ENCODE measurements around the gene ID3. TPM values are rescaled to one million over a fixed set of nuclear protein-coding genes. Genes with fewer than 3 reads are reported as not detected.
"Not testable (repeated sequence)": the region's sequence is repeated elsewhere in the genome, so short reads cannot be mapped to it uniquely, and the experiment has no call there.

Gene ID3
- total and polyA plus RNA-seq, 2 donors (not counting 3 experiments of a cell fraction or from before 2014, with no cell fraction given) = 277 to 971 TPM

DNA sequence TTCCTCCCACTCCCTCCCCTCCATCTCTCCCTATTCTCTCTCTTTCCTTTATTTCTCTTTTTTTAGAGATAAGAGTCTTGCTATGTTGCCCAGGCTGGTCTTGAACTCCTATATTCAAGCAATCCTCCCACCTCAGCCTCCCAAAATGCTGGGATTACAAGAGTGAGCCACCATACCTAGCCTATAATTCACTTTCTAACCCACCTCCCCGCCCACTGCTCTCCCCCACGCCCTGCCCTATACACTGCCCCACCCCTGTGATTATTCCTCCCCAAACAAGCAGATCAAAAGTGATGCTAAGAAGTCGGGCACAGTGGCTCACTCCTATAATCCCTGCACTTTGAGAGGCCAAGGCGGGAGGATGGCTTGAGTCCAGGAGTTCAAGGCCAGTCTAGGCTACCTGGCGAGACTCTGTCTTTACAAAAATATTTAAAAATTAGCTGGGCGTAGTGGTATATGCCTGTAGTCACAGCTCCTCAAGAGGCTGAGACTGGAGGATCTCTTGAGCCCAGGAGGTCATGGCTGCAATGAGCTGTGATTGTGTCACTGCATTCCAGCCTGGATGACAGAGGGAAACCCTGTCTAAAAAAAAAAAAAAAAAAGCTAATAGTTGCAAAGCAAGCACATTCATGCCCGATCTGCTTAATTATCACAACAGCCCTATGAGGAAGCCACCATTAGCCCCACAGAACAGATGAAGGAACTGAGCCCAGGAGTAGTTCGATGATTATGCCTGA is 15.4 kb downstream of the ID3 start:
- Histone ChIP-seq H3K27ac (ENCODE audit: insufficient read depth, low read depth, low read length) (no peak overlapping the region), H2AFZ (ENCODE audit: low read depth, low read length) (no peak overlapping the region), H3K4me3 (replicated peaks in 1 of 3; ENCODE audit: insufficient read depth in 1 of 3, low read depth in 1 of 3, low read length in 3 of 3) (no peak overlapping the region), H3K27me3 (ENCODE audit: control insufficient read depth in 2 of 2, insufficient read depth in 2 of 2, low read length in 2 of 2) (no peaks in the 10 kb centered on the region), H3K36me3 (ENCODE audit: control insufficient read depth in 2 of 2, extremely low read depth in 1 of 2, insufficient read depth in 2 of 2, low read length in 2 of 2) (no peaks in the 10 kb centered on the region), H3K9me3 (replicated peaks; ENCODE audit: control insufficient read depth, insufficient read depth, low read length) (no peaks in the 10 kb centered on the region), H3K4me1 (ENCODE audit: control insufficient read depth, extremely low read depth, insufficient read depth, low read length) (peaks cover 12% of the 10 kb centered on the region), H3K9ac (replicated peaks; ENCODE audit: extremely low read depth, insufficient read depth, low read length) (no peak overlapping the region), H4K20me1 (replicated peaks; ENCODE audit: control insufficient read depth, extremely low read depth, insufficient read depth, low read length) (no peaks in the 10 kb centered on the region), H3K4me2 (ENCODE audit: insufficient read depth, low read length) (no peak overlapping the region), H3K79me2 (ENCODE audit: control insufficient read depth, insufficient read depth, low read length) (no peaks in the 10 kb centered on the region), H3K9me1 (replicated peaks; ENCODE audit: control insufficient read depth, extremely low read depth, insufficient read depth, low read length) (no peaks in the 10 kb centered on the region)
- TF ChIP-seq MYC (IDR thresholded peaks at IDR 0.05; ENCODE audit: low read depth, low read length) (no peak), POLR2A (IDR thresholded peaks at IDR 0.05; ENCODE audit: low read depth, low read length) (no peak), EZH2 (IDR thresholded peaks at IDR 0.05; ENCODE audit: borderline replicate concordance, low read depth, low read length, severe bottlenecking) (no peak)
- no TSS peak for BruUV-seq (replicated peaks)
- intact Hi-C loops (cut with micrococcal nuclease) = loop anchor here (1.0 kb wide), 3 partner anchors 93 to 207 kb away; no protein-coding TSS in a partner anchor
- no peak for DNase-seq (ENCODE audit: low read depth, low spot score)
- dilution Hi-C loops (cut with MboI; ENCODE audit: extremely low pct_ligation_motif_present, low sequenced_read_pairs) = no loop called here
- no peak for FAIRE-seq
- CTCF ChIA-PET = interaction anchor here (0.6 to 24.8 kb wide), 12 partner anchors 12 to 411 kb away, joined by 3 to 1069 read pairs (median 4); no protein-coding TSS in a partner anchor
- POLR2A ChIA-PET = interaction anchor here (1.3 kb wide), 1 partner anchor 93 kb away, joined by 4 read pairs; no protein-coding TSS in a partner anchor

GRCh38 chr1:23542940-23543339 is 16.4 kb downstream of the ID3 start:
- FAIRE-seq; H3K36me3 ChIP-seq (ENCODE audit: control insufficient read depth in 2 of 2, extremely low read depth in 1 of 2, insufficient read depth in 2 of 2, low read length in 2 of 2); H3K9ac ChIP-seq (replicated peaks; ENCODE audit: extremely low read depth, insufficient read depth, low read length); intact Hi-C loops (cut with micrococcal nuclease); H3K4me1 ChIP-seq (ENCODE audit: control insufficient read depth, extremely low read depth, insufficient read depth, low read length); H3K27me3 ChIP-seq (ENCODE audit: control insufficient read depth in 2 of 2, insufficient read depth in 2 of 2, low read length in 2 of 2); H3K4me2 ChIP-seq (ENCODE audit: insufficient read depth, low read length); H2AFZ ChIP-seq (ENCODE audit: low read depth, low read length); dilution Hi-C loops (cut with MboI; ENCODE audit: extremely low pct_ligation_motif_present, low sequenced_read_pairs); H3K79me2 ChIP-seq (ENCODE audit: control insufficient read depth, insufficient read depth, low read length); H3K4me3 ChIP-seq (replicated peaks in 1 of 3; ENCODE audit: insufficient read depth in 1 of 3, low read depth in 1 of 3, low read length in 3 of 3); BruUV-seq (replicated peaks); H3K9me3 ChIP-seq (replicated peaks; ENCODE audit: control insufficient read depth, insufficient read depth, low read length); H4K20me1 ChIP-seq (replicated peaks; ENCODE audit: control insufficient read depth, extremely low read depth, insufficient read depth, low read length); H3K9me1 ChIP-seq (replicated peaks; ENCODE audit: control insufficient read depth, extremely low read depth, insufficient read depth, low read length); POLR2A ChIA-PET; DNase-seq (ENCODE audit: low read depth, low spot score); H3K27ac ChIP-seq (ENCODE audit: insufficient read depth, low read depth, low read length): not testable (repeated sequence)
- CTCF ChIA-PET = interaction anchor here (4.8 to 24.8 kb wide), 2 partner anchors 45 to 91 kb away, joined by 287 to 1069 read pairs; no protein-coding TSS in a partner anchor
